ENCODE measurements around the gene POLR3GL. TPM values are rescaled to one million over a fixed set of nuclear protein-coding genes. Genes with fewer than 3 reads are reported as not detected.

The POLR3GL gene
- total and polyA plus RNA-seq, 2 experiments from 2014 or later: 3.1 to 9.5 TPM

DNA sequence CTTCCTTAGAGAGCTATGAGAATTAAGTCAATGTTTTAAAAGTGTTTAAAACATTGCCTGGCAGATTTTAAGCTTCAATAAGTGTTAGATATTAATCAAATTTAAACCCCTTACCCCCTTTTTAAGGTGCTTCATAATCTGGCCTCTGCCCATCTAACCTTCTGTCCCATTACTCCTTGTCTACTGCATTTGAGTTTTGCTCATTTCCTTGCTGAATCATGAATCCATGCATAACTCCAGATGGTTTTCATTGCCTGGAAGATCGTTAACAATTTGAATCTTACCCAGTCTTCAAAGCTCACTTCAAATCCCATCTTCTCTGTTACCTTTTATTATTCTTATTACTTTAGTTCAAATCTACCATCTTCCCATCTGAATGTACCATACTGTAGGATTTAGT lies 52.4 kb downstream of the POLR3GL start:
- Mint-ChIP-seq H3K9me3 (no peaks in the 10 kb centered on the region), H3K36me3 (ENCODE audit: low read depth) (no peaks in the 10 kb centered on the region), H3K4me3 (no peak overlapping the region), H3K27me3 (ENCODE audit: insufficient read depth, low read depth, poor library complexity) (peaks cover 21% of the 10 kb centered on the region), H3K4me1 (peaks cover 15% of the 10 kb centered on the region), H3K27ac (no peak overlapping the region)
- Histone ChIP-seq H4K20me1 (replicated peaks; ENCODE audit: insufficient read depth) (no peaks in the 10 kb centered on the region), H3K4me3 (no peak overlapping the region), H3K4me1 (ENCODE audit: insufficient read depth) (peaks cover 21% of the 10 kb centered on the region), H3K27me3 (ENCODE audit: insufficient read depth) (peaks cover 45% of the 10 kb centered on the region), H3K79me2 (replicated peaks; ENCODE audit: insufficient read depth) (no peaks in the 10 kb centered on the region), H3K9me2 (ENCODE audit: insufficient read depth) (no peaks in the 10 kb centered on the region), H3F3A (replicated peaks; ENCODE audit: low read depth) (peaks cover 3% of the 10 kb centered on the region; the same call in 1 of the 2 replicates), H3K27ac (ENCODE audit: low read depth) (no peak overlapping the region), H2AFZ (no peak overlapping the region), H3K4me2 (no peak overlapping the region), H3K36me3 (ENCODE audit: insufficient read depth) (no peaks in the 10 kb centered on the region)
- TF ChIP-seq EZH2phosphoT487 (IDR thresholded peaks at IDR 0.05; ENCODE audit: unreplicated experiment) (no peak), STAT1 (IDR thresholded peaks at IDR 0.05; ENCODE audit: unreplicated experiment) (no peak), ETS1 (IDR thresholded peaks at IDR 0.05) (no peak), NANOG (IDR thresholded peaks at IDR 0.05; ENCODE audit: borderline replicate concordance) (no peak), CREB1 (CRISPR knock-in tag; IDR thresholded peaks at IDR 0.05; ENCODE audit: low read depth) (no peak), ZNF114 (CRISPR knock-in tag; IDR thresholded peaks at IDR 0.05) (no peak), EZH2 (IDR thresholded peaks at IDR 0.05; ENCODE audit: low read depth, unreplicated experiment) (no peak)
- TF ChIP-seq, protein P1, sequence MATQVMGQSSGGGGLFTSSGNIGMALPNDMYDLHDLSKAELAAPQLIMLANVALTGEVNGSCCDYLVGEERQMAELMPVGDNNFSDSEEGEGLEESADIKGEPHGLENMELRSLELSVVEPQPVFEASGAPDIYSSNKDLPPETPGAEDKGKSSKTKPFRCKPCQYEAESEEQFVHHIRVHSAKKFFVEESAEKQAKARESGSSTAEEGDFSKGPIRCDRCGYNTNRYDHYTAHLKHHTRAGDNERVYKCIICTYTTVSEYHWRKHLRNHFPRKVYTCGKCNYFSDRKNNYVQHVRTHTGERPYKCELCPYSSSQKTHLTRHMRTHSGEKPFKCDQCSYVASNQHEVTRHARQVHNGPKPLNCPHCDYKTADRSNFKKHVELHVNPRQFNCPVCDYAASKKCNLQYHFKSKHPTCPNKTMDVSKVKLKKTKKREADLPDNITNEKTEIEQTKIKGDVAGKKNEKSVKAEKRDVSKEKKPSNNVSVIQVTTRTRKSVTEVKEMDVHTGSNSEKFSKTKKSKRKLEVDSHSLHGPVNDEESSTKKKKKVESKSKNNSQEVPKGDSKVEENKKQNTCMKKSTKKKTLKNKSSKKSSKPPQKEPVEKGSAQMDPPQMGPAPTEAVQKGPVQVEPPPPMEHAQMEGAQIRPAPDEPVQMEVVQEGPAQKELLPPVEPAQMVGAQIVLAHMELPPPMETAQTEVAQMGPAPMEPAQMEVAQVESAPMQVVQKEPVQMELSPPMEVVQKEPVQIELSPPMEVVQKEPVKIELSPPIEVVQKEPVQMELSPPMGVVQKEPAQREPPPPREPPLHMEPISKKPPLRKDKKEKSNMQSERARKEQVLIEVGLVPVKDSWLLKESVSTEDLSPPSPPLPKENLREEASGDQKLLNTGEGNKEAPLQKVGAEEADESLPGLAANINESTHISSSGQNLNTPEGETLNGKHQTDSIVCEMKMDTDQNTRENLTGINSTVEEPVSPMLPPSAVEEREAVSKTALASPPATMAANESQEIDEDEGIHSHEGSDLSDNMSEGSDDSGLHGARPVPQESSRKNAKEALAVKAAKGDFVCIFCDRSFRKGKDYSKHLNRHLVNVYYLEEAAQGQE (IDR thresholded peaks at IDR 0.05; ENCODE audit: unreplicated experiment): no peak
- TF ChIP-seq, protein P2, sequence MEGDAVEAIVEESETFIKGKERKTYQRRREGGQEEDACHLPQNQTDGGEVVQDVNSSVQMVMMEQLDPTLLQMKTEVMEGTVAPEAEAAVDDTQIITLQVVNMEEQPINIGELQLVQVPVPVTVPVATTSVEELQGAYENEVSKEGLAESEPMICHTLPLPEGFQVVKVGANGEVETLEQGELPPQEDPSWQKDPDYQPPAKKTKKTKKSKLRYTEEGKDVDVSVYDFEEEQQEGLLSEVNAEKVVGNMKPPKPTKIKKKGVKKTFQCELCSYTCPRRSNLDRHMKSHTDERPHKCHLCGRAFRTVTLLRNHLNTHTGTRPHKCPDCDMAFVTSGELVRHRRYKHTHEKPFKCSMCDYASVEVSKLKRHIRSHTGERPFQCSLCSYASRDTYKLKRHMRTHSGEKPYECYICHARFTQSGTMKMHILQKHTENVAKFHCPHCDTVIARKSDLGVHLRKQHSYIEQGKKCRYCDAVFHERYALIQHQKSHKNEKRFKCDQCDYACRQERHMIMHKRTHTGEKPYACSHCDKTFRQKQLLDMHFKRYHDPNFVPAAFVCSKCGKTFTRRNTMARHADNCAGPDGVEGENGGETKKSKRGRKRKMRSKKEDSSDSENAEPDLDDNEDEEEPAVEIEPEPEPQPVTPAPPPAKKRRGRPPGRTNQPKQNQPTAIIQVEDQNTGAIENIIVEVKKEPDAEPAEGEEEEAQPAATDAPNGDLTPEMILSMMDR (conservative IDR thresholded peaks at IDR 0.05; ENCODE audit: low read depth in 2 of 2): no peak
- TF ChIP-seq, protein P3, sequence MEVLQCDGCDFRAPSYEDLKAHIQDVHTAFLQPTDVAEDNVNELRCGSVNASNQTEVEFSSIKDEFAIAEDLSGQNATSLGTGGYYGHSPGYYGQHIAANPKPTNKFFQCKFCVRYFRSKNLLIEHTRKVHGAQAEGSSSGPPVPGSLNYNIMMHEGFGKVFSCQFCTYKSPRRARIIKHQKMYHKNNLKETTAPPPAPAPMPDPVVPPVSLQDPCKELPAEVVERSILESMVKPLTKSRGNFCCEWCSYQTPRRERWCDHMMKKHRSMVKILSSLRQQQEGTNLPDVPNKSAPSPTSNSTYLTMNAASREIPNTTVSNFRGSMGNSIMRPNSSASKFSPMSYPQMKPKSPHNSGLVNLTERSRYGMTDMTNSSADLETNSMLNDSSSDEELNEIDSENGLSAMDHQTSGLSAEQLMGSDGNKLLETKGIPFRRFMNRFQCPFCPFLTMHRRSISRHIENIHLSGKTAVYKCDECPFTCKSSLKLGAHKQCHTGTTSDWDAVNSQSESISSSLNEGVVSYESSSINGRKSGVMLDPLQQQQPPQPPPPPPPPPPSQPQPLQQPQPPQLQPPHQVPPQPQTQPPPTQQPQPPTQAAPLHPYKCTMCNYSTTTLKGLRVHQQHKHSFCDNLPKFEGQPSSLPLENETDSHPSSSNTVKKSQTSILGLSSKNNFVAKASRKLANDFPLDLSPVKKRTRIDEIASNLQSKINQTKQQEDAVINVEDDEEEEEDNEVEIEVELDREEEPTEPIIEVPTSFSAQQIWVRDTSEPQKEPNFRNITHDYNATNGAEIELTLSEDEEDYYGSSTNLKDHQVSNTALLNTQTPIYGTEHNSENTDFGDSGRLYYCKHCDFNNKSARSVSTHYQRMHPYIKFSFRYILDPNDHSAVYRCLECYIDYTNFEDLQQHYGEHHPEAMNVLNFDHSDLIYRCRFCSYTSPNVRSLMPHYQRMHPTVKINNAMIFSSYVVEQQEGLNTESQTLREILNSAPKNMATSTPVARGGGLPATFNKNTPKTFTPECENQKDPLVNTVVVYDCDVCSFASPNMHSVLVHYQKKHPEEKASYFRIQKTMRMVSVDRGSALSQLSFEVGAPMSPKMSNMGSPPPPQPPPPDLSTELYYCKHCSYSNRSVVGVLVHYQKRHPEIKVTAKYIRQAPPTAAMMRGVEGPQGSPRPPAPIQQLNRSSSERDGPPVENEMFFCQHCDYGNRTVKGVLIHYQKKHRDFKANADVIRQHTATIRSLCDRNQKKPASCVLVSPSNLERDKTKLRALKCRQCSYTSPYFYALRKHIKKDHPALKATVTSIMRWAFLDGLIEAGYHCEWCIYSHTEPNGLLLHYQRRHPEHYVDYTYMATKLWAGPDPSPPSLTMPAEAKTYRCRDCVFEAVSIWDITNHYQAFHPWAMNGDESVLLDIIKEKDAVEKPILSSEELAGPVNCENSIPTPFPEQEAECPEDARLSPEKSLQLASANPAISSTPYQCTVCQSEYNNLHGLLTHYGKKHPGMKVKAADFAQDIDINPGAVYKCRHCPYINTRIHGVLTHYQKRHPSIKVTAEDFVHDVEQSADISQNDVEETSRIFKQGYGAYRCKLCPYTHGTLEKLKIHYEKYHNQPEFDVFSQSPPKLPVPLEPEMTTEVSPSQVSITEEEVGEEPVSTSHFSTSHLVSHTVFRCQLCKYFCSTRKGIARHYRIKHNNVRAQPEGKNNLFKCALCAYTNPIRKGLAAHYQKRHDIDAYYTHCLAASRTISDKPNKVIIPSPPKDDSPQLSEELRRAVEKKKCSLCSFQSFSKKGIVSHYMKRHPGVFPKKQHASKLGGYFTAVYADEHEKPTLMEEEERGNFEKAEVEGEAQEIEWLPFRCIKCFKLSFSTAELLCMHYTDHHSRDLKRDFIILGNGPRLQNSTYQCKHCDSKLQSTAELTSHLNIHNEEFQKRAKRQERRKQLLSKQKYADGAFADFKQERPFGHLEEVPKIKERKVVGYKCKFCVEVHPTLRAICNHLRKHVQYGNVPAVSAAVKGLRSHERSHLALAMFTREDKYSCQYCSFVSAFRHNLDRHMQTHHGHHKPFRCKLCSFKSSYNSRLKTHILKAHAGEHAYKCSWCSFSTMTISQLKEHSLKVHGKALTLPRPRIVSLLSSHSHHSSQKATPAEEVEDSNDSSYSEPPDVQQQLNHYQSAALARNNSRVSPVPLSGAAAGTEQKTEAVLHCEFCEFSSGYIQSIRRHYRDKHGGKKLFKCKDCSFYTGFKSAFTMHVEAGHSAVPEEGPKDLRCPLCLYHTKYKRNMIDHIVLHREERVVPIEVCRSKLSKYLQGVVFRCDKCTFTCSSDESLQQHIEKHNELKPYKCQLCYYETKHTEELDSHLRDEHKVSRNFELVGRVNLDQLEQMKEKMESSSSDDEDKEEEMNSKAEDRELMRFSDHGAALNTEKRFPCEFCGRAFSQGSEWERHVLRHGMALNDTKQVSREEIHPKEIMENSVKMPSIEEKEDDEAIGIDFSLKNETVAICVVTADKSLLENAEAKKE (CRISPR knock-in tag; IDR thresholded peaks at IDR 0.05): no peak
- no peak for DNase-seq (ENCODE audit: low spot score)
- ATAC-seq: no peak
